Measurements from ENCODE around the gene HOOK2.

The HOOK2 gene

DNA sequence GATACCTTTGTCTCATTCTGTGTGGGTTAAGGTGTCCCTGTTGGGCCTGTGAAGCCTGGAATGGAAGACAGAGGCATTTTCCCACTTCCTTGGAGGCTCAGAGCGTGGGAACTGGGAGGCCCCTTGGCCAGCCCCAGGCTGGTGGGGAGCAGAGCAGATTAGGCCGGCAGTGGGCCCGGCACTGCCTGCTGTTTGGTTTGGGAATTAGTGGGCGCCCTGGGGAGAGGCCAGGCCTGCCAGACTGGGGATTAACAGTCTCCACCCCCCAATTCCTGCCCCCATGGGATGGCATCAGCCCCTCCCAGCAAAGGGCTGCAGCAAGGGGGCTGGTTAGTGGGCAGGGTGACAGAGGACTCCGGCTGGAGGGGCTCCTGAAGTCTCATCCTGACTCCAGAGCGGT, 26.9 kb downstream of the HOOK2 start:
- no peak for TF ChIP-seq CTCF (IDR thresholded peaks at IDR 0.05; ENCODE audit: borderline replicate concordance, insufficient read depth, low read depth, low read length)
- H3K4me3 ChIP-seq (ENCODE audit: low read depth, low read length), result no peak overlapping the region

GRCh38 chr19:12745166-12745897, 30.0 kb downstream of the HOOK2 start:
- TF ChIP-seq CTCF (IDR thresholded peaks at IDR 0.05; ENCODE audit: borderline replicate concordance, insufficient read depth, low read depth, low read length), result no peak
- no peak overlapping the region for H3K4me3 ChIP-seq (ENCODE audit: low read depth, low read length)

- peak overlapping the region; percentile 97 for H3K4me3 ChIP-seq (ENCODE audit: low read depth, low read length)
- no peak for TF ChIP-seq CTCF (IDR thresholded peaks at IDR 0.05; ENCODE audit: borderline replicate concordance, insufficient read depth, low read depth, low read length)
These were observed 37.5 kb downstream of the HOOK2 start for GRCh38 chr19:12737835-12738351.

DNA sequence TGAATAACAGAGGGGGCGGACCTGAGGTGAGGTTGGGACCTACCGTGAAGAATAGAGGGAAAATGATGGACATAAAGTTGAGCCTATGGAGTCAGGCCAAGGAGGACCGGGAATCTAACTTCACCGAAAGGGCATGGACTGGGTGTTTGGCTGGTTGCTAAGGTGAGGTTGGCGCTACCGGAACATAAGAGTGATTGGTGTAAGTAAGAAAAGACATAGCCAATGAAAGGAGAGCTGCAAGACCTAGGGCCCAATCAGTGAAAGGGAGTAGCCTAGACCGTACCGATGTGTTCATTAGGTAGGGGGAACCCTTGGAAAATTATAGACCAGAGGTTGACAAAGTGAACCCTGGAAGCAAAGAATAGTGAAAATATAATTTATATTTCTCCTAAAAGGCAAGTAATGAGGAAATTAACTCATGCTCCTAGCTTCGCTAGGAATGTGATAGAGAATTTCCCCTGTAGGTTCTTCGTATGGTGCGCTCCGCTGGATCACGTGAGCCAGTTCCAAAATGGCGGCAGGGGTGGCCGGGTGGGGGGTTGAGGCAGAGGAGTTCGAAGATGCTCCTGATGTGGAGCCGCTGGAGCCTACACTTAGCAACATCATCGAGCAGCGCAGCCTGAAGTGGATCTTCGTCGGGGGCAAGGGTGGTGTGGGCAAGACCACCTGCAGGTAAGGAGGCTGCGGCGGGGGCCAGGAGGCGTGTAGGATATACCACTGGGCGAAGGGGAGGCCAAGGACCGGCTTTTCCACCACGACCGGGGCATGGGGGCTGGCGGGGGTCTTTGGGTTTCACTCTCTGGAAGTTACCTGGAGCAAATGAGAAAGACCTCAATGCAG, 38.1 kb downstream of the HOOK2 start, which contains the start of gene GET3:
Gene GET3 (plus strand): TSS at position 503 of the 840 bp plus-strand sequence. CDS start 9 bp downstream, at position 512.
- peak within 1 kb of the TSS; percentile 97 for H3K4me3 ChIP-seq (ENCODE audit: low read depth, low read length)
- no peak for TF ChIP-seq CTCF (IDR thresholded peaks at IDR 0.05; ENCODE audit: borderline replicate concordance, insufficient read depth, low read depth, low read length)

DNA sequence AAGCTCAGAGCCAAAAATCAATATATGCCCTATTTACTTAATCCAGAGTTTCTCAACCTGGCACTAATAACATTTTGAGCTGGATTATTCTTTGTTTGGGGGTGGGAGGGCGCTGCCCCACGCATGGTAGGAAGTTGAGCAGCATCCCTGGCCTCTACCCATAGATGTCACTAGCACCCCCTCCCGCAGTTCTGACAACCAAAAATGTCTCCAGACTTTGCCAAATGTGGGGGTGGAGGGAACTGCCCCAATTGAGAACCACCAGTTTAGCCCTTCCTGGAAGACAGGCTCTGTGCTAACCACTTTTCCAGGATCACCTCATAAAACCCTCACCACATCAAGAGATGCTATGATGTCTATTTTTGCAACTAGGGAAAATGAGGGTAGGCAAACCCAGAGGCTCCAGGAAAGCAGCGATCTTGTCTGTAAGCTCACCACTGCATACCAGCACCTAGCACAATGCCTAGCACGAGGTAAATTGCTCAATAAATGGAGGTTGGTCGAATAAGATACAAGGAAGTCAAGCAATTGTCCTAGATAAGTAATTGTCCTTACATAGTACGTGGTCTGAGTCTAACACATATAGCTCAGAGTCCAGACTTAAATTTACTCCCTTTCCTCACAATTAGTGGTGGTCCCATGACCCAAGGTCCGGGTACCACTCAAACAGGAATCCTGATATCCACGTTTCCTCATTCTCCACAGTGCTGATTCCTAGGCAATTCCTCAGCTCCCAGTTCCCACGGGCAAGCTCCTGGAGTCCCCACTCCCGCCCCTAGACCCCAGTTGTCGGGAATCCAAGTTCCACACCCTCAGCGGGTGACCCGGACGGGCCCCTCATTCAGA, 41.8 kb downstream of the HOOK2 start:
- peak overlapping the region; percentile 99 for H3K4me3 ChIP-seq (ENCODE audit: low read depth, low read length)
- TF ChIP-seq CTCF (IDR thresholded peaks at IDR 0.05; ENCODE audit: borderline replicate concordance, insufficient read depth, low read depth, low read length), result peak; percentile 61

DNA sequence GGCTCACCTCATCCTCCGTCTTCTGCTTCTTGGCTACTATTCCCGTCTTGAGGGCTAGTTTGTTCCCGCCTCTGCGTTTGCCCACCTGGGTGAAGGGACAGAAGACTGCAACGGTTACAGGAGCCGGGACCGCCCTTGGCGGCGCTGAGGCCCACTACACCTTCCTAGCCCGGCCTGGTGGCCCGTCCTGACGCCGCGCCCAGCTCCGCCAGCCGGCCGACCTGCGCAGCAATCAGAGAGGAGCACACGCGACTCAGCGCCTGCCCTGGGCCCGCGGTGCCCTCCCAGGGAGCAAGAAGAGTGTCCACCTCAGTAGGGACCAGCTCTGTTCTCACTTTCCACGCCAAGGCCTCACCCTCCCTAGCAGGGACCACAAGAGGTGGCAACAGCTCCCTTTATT, 44.0 kb downstream of the HOOK2 start:
- no peak overlapping the region for H3K4me3 ChIP-seq (ENCODE audit: low read depth, low read length)
- TF ChIP-seq CTCF (IDR thresholded peaks at IDR 0.05; ENCODE audit: borderline replicate concordance, insufficient read depth, low read depth, low read length), result no peak
